Activated CD4-positive, alpha-beta T cell treated with anti-CD3 and anti-CD28 coated beads, Interleukin-2, amount 10 ng/mL, durations not matched to agents 7 days and 5 days (primary cell): ENCODE measurements around the gene TNIP2. TPM values are rescaled to one million over a fixed set of nuclear protein-coding genes. Genes with fewer than 3 reads are reported as not detected.

Experiments
- CTCF ChIA-PET: fragments of 350-600 bp; sonication (Branson Sonifier 250); formaldehyde crosslinking; loops from one replicate; lab custom pipeline; 2021; ENCODE audit warnings: antibody characterized with exemption; lab: Charles Lee
- POLR2A ChIA-PET: fragments of 350-600 bp; sonication (Branson Sonifier 250); formaldehyde crosslinking; loops from one replicate; lab custom pipeline; 2021; ENCODE audit warnings: antibody characterized with exemption; lab: Charles Lee
- DNase-seq: peaks from one replicate; pipeline ENCODE4 v3.0.0-alpha.2; 2020
- H3K27ac Mint-ChIP-seq: one replicate; pipeline ENCODE4 v1.8.0; 2021; ENCODE audit warnings: mild to moderate bottlenecking, moderate library complexity, mixed read lengths
- H3K27me3 Mint-ChIP-seq: one replicate; pipeline ENCODE4 v1.8.0; 2021; ENCODE audit warnings: mixed read lengths
- H3K36me3 Mint-ChIP-seq: one replicate; pipeline ENCODE4 v1.8.0; 2021; ENCODE audit warnings: low read depth, mixed read lengths
- H3K4me1 Mint-ChIP-seq: one replicate; pipeline ENCODE4 v1.8.0; 2021; ENCODE audit warnings: mixed read lengths
- H3K4me3 Mint-ChIP-seq: one replicate; pipeline ENCODE4 v1.8.0; 2021; ENCODE audit warnings: mild to moderate bottlenecking, moderate library complexity, mixed read lengths
- H3K9me3 Mint-ChIP-seq: one replicate; pipeline ENCODE4 v1.8.0; 2021; ENCODE audit warnings: mixed read lengths
- total RNA-seq, 2 experiments: library from RNA; stranded (reverse); gene quantifications; one replicate each; pipeline ENCODE4 v1.2.3, GENCODE V29; 2021

Gene TNIP2
- total RNA-seq, 2 experiments from 2014 or later, result 35.0 to 43.6 TPM

DNA sequence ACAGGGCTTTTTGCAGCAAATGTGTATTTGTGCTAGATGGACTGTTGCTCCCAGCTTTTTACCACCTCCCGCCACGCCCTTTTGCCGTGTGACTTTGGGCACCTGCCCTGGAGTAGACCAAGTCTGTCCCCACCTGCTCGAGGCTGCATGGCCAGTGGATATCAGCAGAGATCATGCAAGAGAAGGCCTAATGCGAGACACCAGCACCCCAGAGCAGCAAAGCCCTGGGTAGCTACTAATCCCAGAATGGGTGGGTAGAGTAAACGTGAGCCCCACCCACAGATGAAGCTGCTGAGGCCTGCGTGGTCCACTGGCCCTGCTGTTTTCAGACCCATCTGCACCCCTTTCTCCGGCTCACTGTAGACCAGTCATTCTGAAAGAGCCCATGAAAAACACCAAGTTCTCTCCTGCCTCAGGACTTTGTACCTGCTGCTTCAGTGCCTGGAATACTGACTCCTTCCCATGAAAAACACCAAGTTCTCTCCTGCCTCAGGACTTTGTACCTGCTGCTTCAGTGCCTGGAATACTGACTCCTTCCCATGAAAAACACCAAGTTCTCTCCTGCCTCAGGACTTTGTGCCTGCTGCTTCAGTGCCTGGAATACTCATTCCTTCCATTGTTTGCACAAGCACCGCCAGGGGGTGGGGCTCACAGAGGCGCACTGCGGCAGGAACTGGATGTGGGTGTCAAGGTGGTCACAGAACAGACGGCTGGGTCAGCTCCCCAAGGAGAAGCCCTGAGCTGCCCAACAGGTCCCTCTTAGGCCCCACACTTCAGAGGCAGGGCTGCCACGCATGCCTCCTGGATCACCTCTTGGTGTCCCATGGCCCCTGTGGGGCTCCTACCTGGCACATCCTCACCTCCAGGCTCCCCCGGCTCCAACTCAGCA, 5.1 kb upstream of the TNIP2 start:
- H3K4me3 Mint-ChIP-seq, result no peak overlapping the region
- H3K4me1 Mint-ChIP-seq, result peaks cover 21% of the 10 kb centered on the region
- DNase-seq, result no peak
- H3K27ac Mint-ChIP-seq, result no peak overlapping the region
- CTCF ChIA-PET, result interaction anchor here (0.8 to 1.5 kb wide), 4 partner anchors 15 to 201 kb away, joined by 3 to 5 read pairs (median 3); no protein-coding TSS in a partner anchor
- no peaks in the 10 kb centered on the region for H3K9me3 Mint-ChIP-seq
- POLR2A ChIA-PET, result no interaction called here
- H3K27me3 Mint-ChIP-seq, result no peaks in the 10 kb centered on the region
- no peaks in the 10 kb centered on the region for H3K36me3 Mint-ChIP-seq

DNA sequence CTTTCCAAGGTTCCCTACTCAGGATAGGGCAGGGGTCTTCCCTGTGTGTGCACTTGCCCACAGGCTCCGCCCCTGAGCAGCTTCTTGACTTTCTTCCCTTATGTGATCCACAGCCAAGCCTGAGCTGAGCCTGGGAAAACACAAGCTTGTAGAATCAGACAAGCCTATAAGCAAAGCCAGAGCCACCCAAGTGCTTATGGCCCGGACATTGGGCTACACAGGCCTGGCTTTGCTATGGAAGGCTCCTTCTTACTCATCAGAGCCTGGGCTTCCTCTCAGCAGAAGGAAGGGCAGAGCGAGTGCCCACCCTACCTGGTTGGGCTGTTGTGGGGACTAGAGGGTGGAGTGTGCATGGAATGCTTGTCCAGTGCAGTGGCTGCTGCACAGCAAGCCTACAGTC, 1.3 kb upstream of the TNIP2 start:
- H3K4me3 Mint-ChIP-seq, result peak overlapping the region; percentile 53
- H3K36me3 Mint-ChIP-seq, result peaks cover 6% of the 10 kb centered on the region
- ChIA-PET POLR2A (no interaction called here), CTCF (interaction anchor here (1.6 kb wide), 1 partner anchor 178 kb away, joined by 3 read pairs; no protein-coding TSS in a partner anchor)
- no peak for DNase-seq
- no peaks in the 10 kb centered on the region for H3K9me3 Mint-ChIP-seq
- no peak overlapping the region for H3K27ac Mint-ChIP-seq
- no peaks in the 10 kb centered on the region for H3K27me3 Mint-ChIP-seq
- H3K4me1 Mint-ChIP-seq, result peaks cover 31% of the 10 kb centered on the region

DNA sequence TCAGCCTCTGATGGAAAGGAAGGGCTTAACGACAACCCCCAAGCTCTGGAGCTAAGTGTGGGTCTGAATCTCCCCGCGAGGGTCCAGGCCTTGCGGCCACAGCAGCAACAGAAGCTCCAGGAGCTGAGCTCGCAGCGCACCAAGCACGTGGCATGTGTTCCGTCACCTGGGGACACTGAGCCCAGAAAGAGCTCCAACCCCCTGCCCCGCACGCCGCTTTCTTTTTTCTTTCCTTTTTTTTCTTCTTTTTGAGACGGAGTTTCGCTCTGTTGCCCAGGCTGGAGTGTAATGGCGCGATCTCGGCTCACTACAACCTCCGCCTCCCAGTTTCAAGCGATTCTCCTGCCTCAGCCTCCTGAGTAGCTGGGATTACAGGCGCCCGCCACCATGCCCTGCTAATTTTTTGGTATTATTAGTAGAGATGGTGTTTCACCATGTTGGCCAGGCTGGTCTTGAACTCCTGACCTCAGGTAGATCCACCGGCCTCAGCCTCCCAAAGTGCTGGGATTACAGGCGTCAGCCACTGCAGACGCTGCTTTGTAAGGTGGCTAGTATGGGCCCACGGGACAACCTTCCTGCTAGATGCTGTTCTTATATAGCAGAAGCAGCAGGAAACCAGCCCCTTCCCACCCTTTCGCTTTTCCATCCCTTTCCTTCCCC, 685 bp upstream of the TNIP2 start:
- no peak for DNase-seq
- peaks cover 31% of the 10 kb centered on the region for H3K4me1 Mint-ChIP-seq
- H3K36me3 Mint-ChIP-seq, result peaks cover 7% of the 10 kb centered on the region
- no peaks in the 10 kb centered on the region for H3K27me3 Mint-ChIP-seq
- H3K4me3 Mint-ChIP-seq, result peak overlapping the region; percentile 72
- CTCF ChIA-PET, result interaction anchor here (1.1 to 1.9 kb wide), 4 partner anchors 10 to 197 kb away, joined by 3 to 11 read pairs (median 4); no protein-coding TSS in a partner anchor
- H3K9me3 Mint-ChIP-seq, result no peaks in the 10 kb centered on the region
- POLR2A ChIA-PET, result no interaction called here
- H3K27ac Mint-ChIP-seq, result peak overlapping the region; percentile 72

DNA sequence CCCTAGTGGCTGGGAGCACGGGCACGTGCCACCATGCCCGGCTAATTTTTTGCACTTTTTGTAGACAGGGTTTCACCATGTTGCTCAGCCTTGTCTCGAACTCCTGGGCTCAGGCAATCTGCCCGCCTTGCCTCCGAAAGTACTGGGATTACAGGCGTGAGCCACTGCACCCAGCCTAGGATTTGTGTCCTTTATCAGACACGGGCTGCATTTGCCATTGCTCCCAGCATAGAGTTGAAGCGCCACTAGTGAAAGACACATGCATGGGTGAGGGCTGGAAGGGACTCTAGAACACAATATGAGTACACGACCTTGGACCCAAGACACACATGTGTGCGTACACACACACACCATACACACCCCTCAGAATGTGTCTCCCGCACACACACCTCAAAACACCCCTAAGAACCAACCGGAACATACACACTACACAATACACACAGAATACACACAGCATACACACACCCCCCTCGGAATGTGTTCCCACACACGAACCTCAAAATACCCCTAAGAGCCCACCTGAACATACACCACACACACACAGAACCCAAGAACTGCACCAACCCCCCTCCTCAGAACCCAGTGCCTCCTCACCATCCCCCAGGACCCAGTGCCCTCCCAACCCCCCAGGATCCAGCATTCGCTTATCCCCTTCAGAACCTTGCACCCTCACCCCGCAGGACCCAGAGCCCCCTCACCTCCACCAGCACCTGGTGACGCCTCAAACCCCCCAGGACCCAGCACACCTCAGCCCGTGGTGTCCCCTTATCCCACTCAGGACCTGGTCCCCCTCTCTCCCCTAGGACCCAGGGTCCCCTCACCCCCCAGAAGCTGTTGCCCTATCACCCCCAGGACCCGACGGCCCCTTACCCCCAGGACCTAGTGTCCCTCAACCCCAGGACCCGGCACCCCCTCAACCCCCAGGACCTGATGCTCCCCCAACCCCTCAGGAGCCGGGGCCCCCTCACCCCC, 1.0 kb downstream of the TNIP2 start:
- CTCF ChIA-PET, result interaction anchor here (1.1 to 1.9 kb wide), 2 partner anchors 9 to 58 kb away, joined by 5 to 11 read pairs; no protein-coding TSS in a partner anchor
- no peaks in the 10 kb centered on the region for H3K9me3 Mint-ChIP-seq
- DNase-seq, result no peak
- POLR2A ChIA-PET, result interaction anchor here (0.6 to 0.7 kb wide), 2 partner anchors 17 to 31 kb away, joined by 3 to 4 read pairs; no protein-coding TSS in a partner anchor
- H3K36me3 Mint-ChIP-seq, result peaks cover 7% of the 10 kb centered on the region
- peak overlapping the region; percentile 74 for H3K4me3 Mint-ChIP-seq
- peaks cover 33% of the 10 kb centered on the region for H3K4me1 Mint-ChIP-seq
- H3K27me3 Mint-ChIP-seq, result no peaks in the 10 kb centered on the region
- H3K27ac Mint-ChIP-seq, result peak overlapping the region; percentile 79

DNA sequence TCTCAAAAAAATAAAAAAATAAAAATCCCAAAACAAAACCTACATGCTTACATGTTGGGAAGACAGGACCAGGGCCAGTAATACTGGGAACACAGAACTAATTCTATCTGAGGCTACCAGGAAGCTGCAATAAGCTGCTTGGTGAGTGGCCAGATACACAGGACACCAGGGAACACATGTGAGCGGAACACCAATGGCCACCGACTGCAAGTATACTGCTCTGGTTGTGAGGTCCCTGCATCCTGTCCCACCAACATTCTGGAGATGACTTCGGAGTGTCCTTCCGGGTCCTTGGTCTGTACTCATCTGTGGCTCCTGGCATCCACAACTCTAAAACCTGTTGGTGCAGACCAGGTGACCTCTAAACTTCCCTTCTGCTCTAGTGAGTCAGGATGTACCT, 2.7 kb downstream of the TNIP2 start:
- CTCF ChIA-PET, result no interaction called here
- H3K27me3 Mint-ChIP-seq, result no peaks in the 10 kb centered on the region

DNA sequence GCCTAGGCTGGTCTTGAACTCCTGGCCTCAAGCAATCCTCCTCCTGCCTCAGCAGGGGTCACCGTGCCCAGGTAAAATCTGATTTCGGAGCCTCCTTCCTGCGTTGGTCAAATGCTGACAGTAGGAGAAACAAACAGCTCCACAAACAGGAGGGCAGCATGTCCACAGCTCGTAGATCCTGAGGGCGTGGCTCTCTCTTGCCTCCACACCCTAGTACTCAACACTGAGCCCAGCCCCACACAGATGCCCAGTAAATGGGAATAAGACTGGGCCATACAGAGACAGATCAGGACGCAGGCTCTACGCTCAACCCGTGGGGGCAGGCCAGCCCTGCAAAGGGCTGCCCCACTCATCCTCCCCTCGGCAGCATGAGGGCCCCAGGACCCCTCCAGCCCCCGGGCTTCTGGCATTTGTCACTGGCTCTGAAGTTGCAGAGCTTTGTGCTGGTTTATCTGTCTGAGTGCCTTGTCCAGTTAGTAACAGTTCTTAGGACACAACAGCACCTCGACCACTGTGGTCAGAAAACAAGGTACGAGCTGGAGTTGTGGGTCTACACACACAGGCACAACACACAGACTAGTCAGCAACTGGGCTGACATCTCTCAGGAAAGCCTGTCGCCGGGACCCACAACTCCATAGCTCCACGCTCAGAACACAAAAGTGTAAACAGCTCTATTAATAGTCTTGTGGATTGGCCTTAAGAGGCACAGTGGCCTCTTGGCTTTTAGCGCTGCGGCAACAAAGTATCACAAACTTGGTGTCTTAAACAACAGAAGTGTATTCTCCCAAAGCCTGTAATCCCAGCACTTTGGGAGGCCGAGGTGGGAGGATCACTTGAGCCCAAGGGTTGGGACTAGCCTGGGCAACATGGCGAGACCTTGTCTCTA, 5.2 kb downstream of the TNIP2 start:
- H3K9me3 Mint-ChIP-seq, result no peaks in the 10 kb centered on the region
- H3K27me3 Mint-ChIP-seq, result no peaks in the 10 kb centered on the region
- peaks cover 46% of the 10 kb centered on the region for H3K4me1 Mint-ChIP-seq
- no peak overlapping the region for H3K4me3 Mint-ChIP-seq
- H3K36me3 Mint-ChIP-seq, result peaks cover 26% of the 10 kb centered on the region
- ChIA-PET CTCF (interaction anchor here (1.1 to 1.3 kb wide), 2 partner anchors 11 to 205 kb away, joined by 4 to 5 read pairs; no protein-coding TSS in a partner anchor), POLR2A (no interaction called here)
- no peak overlapping the region for H3K27ac Mint-ChIP-seq
- no peak for DNase-seq

More for the DNA sequence above, 2.7 kb downstream of the TNIP2 start:
- peaks cover 33% of the 10 kb centered on the region for H3K4me1 Mint-ChIP-seq
- no peak for DNase-seq
- POLR2A ChIA-PET, result no interaction called here
- no peak overlapping the region for H3K27ac Mint-ChIP-seq
- no peak overlapping the region for H3K4me3 Mint-ChIP-seq
- no peaks in the 10 kb centered on the region for H3K9me3 Mint-ChIP-seq
- H3K36me3 Mint-ChIP-seq, result peaks cover 7% of the 10 kb centered on the region

DNA sequence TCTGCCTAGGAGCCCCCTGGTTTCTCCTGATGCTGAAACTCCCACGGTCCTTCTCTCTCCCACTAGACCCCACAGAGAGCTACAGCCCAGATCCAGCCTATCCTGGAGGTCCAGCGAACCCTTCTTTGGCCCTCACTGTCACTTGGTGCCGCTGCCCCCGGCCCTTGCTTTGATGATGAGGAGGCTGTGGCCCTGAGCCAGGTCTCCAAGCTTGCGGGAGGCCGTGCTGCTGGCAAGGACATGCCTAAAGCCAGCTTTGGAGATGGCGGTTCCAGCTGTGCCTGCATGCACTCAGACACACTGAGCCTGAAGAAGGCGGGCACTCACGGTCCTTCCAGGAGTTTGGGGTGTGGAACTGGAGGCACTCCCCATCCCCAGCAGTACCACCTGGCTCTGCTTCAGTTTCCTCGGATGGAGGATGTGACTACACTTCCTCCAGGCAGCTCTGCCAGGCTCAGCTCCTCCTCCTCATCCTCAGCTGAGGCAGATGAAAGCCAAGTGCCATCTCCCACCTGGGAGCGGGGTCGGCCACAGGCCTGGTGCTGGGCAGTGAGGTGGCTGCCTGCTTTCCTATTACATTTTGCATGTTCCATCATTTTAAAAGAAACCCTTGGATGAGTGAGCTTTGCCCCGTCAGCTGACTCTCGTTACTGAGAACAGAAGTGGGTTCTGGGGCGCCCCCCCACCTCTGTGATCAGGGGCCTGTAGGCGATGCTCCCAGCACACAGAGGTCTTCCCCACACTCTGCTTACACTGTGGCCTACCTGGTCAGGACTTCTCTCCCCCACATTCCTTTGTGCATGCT, 9.0 kb downstream of the TNIP2 start:
- Mint-ChIP-seq H3K27ac (peak overlapping the region; percentile 90), H3K36me3 (peaks cover 33% of the 10 kb centered on the region), H3K4me1 (peaks cover 46% of the 10 kb centered on the region), H3K9me3 (no peaks in the 10 kb centered on the region), H3K27me3 (no peaks in the 10 kb centered on the region), H3K4me3 (peak overlapping the region; percentile 30)
- ChIA-PET POLR2A (no interaction called here), CTCF (interaction anchor here (0.9 to 3.2 kb wide), 8 partner anchors 9 to 269 kb away, joined by 3 to 11 read pairs (median 4); partner anchors contain the start of gene TNIP2)
- DNase-seq, result no peak

DNA sequence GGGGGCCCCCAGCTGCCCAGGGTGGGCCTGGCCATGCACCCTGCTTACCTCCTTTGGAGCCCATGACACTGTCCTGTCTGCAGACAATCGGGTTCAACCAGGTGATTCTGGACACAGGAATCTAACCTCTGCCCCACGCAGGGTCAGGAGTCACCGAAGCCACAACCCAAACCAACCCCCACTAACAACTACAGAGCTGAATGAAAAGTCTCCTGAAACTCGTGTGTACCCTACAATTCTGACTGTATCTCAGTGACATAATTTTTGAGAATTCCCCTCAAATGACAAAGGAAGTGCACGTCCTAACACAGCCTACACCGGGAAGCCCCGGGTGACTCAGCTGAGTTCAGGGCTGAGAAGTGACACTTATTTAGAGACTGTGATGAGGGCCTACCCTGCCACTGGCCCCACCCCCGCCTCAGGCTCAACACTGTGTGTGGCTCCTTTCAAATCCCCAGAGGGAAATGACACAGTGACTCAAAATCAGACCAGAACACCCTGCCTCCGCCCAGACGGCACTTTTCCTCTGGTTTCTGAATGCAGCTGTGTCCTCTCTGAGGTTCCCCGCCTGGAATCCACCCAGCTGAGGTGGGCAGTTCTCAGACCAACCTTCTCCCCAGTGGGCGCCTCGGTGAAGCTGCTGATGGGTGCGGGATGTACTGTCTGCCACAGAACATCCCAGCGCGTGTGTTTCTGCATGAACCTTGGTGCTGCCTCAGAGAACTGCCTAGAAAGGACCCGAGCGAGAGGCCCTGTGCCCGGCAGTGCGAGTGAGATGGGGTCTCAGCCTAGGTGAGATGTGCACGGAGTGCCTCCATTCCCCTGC, 9.9 kb downstream of the TNIP2 start:
- Mint-ChIP-seq H3K4me1 (peaks cover 45% of the 10 kb centered on the region), H3K27me3 (no peaks in the 10 kb centered on the region), H3K36me3 (peaks cover 36% of the 10 kb centered on the region), H3K9me3 (no peaks in the 10 kb centered on the region), H3K4me3 (peak overlapping the region; percentile 30), H3K27ac (peak overlapping the region; percentile 90)
- POLR2A ChIA-PET, result no interaction called here
- CTCF ChIA-PET, result interaction anchor here (0.5 to 3.2 kb wide), 13 partner anchors 10 to 583 kb away, joined by 3 to 11 read pairs (median 3); partner anchors contain the start of gene TNIP2
- DNase-seq, result peak; percentile 80

DNA sequence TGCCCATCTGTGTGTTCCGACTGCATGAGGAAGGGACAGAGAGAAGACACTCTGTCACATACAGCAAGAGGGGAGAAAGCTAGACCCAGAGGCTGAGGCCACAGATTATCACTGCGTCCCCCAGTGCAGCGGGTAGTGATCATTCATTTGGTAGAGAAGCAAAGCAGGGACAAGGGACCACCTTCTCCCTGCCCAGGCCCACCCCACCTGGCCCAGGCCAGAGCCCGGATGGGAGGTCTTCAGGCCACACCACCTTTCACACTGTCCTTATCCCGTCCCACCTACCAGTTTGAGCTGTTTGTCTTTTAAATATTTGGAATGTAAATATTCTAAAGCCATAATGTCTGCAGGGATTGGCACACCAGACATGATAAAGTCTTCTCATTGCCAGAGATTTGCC, 10.6 kb downstream of the TNIP2 start:
- POLR2A ChIA-PET, result interaction anchor here (0.6 kb wide), 1 partner anchor 58 kb away, joined by 3 read pairs; no protein-coding TSS in a partner anchor
- Mint-ChIP-seq H3K4me1 (peaks cover 42% of the 10 kb centered on the region), H3K27me3 (no peaks in the 10 kb centered on the region), H3K36me3 (peaks cover 39% of the 10 kb centered on the region), H3K4me3 (no peak overlapping the region), H3K9me3 (no peaks in the 10 kb centered on the region), H3K27ac (peak overlapping the region; percentile 90)
- CTCF ChIA-PET, result interaction anchor here (0.5 to 3.2 kb wide), 8 partner anchors 10 to 582 kb away, joined by 3 to 11 read pairs (median 4); partner anchors contain the start of gene TNIP2
- DNase-seq, result no peak
